ENCODE measurements around the gene MRM3.
"Not testable (repeated sequence)": the region's sequence is repeated elsewhere in the genome, so short reads cannot be mapped to it uniquely, and the experiment has no call there.

MRM3 gene

GRCh38 chr17:828761-829160, 46.6 kb downstream of the MRM3 start:
- no peak for DNase-seq

GRCh38 chr17:829614-830013, 47.5 kb downstream of the MRM3 start:
- not testable (repeated sequence) for DNase-seq

- no peak for DNase-seq
Observed at GRCh38 chr17:830381-830780, 48.2 kb downstream of the MRM3 start.

- DNase-seq = no peak
Observed at GRCh38 chr17:830950-831349, 48.8 kb downstream of the MRM3 start.

- DNase-seq = no peak
Observed at GRCh38 chr17:834136-834535, 52.0 kb downstream of the MRM3 start.

GRCh38 chr17:835263-835662, 53.1 kb downstream of the MRM3 start:
- no peak for DNase-seq

GRCh38 chr17:835721-836120, 53.6 kb downstream of the MRM3 start:
- not testable (repeated sequence) for DNase-seq

- no peak for DNase-seq
Observed at GRCh38 chr17:836151-836550, 54.0 kb downstream of the MRM3 start.

GRCh38 chr17:838486-838885, 56.3 kb downstream of the MRM3 start:
- no peak for DNase-seq

GRCh38 chr17:841313-841712, 59.2 kb downstream of the MRM3 start:
- no peak for DNase-seq

Data from GOT3 (cell line).